SK-N-SH (cell line): Measurements from ENCODE around the gene NEK8. TPM values are rescaled to one million over a fixed set of nuclear protein-coding genes. Genes with fewer than 3 reads are reported as not detected.

Experiments used
- CTCF ChIA-PET: fragments of 300-600, 350-600 bp; formaldehyde crosslinking; extraction: SDS; loops from one replicate; lab custom pipeline; 2021; lab: Yijun Ruan, JAX
- POLR2A ChIA-PET: fragments of 350-600 bp; sonication (Branson Sonifier 250); formaldehyde crosslinking; extraction: SDS; loops from one replicate; lab custom pipeline; 2020; ENCODE audit warnings: antibody characterized with exemption, inconsistent platforms; lab: Yijun Ruan, JAX
- DNase-seq: peaks from one replicate; pipeline ENCODE4 v3.0.0; 2012
- H2AFZ ChIP-seq: fragments of 200-600 bp; sonication (generic); 2 replicates; pipeline ENCODE4 v1.8.1; 2016; ENCODE audit warnings: antibody characterized with exemption, mild to moderate bottlenecking, low read depth
- H3F3A ChIP-seq: fragments of 200-600 bp; sonication (generic); replicated peaks from 2 replicates; pipeline ENCODE3; 2016; ENCODE audit warnings: antibody characterized with exemption, mild to moderate bottlenecking; ENCODE audit not compliant: insufficient read depth
- H3K27ac ChIP-seq, 2 experiments: fragments of 200-500 bp in 1 of 2; fragments of 200-600 bp in 1 of 2; sonication (Bioruptor generic) in 1 of 2; sonication (generic), shearing (Covaris generic) in 1 of 2; 2 replicates each; pipeline versions ENCODE4 v1.5.1 to v1.6.1; 2014 to 2016; ENCODE audit warnings: low read depth in 2 of 2, inconsistent platforms in 1 of 2, low read length in 1 of 2, mild to moderate bottlenecking in 1 of 2, mixed read lengths in 1 of 2
- H3K27me3 ChIP-seq: fragments of 200-600 bp; sonication (generic), shearing (Covaris generic); 2 replicates; pipeline ENCODE4 v1.6.1; 2016; ENCODE audit warnings: mixed run types; ENCODE audit not compliant: insufficient read depth
- H3K36me3 ChIP-seq, 2 experiments: fragments of 200-500 bp in 1 of 2; fragments of 200-600 bp in 1 of 2; sonication (Bioruptor generic) in 1 of 2; sonication (generic) in 1 of 2; replicated peaks in 1 of 2; 2 replicates each; pipeline versions ENCODE3 to v1.5.1; 2014 to 2016; ENCODE audit warnings: low read length in 1 of 2, mild to moderate bottlenecking in 1 of 2; ENCODE audit not compliant: insufficient read depth in 2 of 2, control insufficient read depth in 1 of 2
- H3K4me1 ChIP-seq, 2 experiments: fragments of 200-500 bp in 1 of 2; fragments of 200-600 bp in 1 of 2; sonication (Bioruptor generic) in 1 of 2; sonication (generic), shearing (Covaris generic) in 1 of 2; 2 replicates each; pipeline versions ENCODE4 v1.5.1 to v1.6.1; 2014 to 2016; ENCODE audit warnings: low read depth in 1 of 2, low read length in 1 of 2, mixed run types in 1 of 2; ENCODE audit not compliant: insufficient read depth in 2 of 2, control insufficient read depth in 1 of 2
- H3K4me2 ChIP-seq: fragments of 200-600 bp; sonication (generic), shearing (Covaris generic); 2 replicates; pipeline ENCODE4 v1.6.1; 2017; ENCODE audit warnings: mixed run types
- H3K4me3 ChIP-seq, 2 experiments: fragments of 200-500 bp in 1 of 2; fragments of 200-600 bp in 1 of 2; sonication (Bioruptor generic) in 1 of 2; sonication (generic), shearing (Covaris generic) in 1 of 2; 2 replicates each; pipeline versions ENCODE4 v1.5.1 to v1.8.1; 2014 to 2016; ENCODE audit warnings: low read depth in 2 of 2, inconsistent platforms in 1 of 2, low read length in 1 of 2, mild to moderate bottlenecking in 1 of 2, mixed read lengths in 1 of 2, moderate library complexity in 1 of 2
- H3K79me2 ChIP-seq: fragments of 200-600 bp; sonication (generic); 2 replicates; pipeline ENCODE4 v1.8.1; 2017; ENCODE audit warnings: mild to moderate bottlenecking; ENCODE audit not compliant: insufficient read depth
- H3K9ac ChIP-seq: fragments of 200-600 bp; sonication (generic); 2 replicates; pipeline ENCODE4 v1.6.1; 2017; ENCODE audit warnings: mixed run types
- H3K9me2 ChIP-seq: fragments of 200-600 bp; sonication (generic); 2 replicates; pipeline ENCODE4 v1.6.1; 2017; ENCODE audit warnings: mixed run types
- H3K9me3 ChIP-seq: fragments of 200-600 bp; sonication (generic); 2 replicates; pipeline ENCODE4 v1.6.1; 2017; ENCODE audit warnings: mixed run types, mild to moderate bottlenecking, moderate library complexity
- H4K20me1 ChIP-seq: fragments of 200-600 bp; sonication (generic); 2 replicates; pipeline ENCODE4 v1.6.1; 2017; ENCODE audit warnings: mild to moderate bottlenecking, mixed run types; ENCODE audit not compliant: insufficient read depth
- ELF1 ChIP-seq: IDR thresholded peaks from 2 replicates; pipeline ENCODE4 v1.4.0; 2012
- EP300 ChIP-seq, 2 experiments: IDR thresholded peaks; 2 replicates each; pipeline versions ENCODE4 v1.4.0 to v1.6.1; 2012; ENCODE audit warnings: borderline replicate concordance in 1 of 2, low read depth in 1 of 2, low read length in 1 of 2
- FOSL2 ChIP-seq: IDR thresholded peaks from 2 replicates; pipeline ENCODE4 v1.4.0; 2012; ENCODE audit warnings: low read depth, mild to moderate bottlenecking, moderate library complexity, borderline replicate concordance
- MXI1 ChIP-seq: IDR thresholded peaks from 2 replicates; pipeline ENCODE4 v1.6.1; 2012; ENCODE audit warnings: mild to moderate bottlenecking, low read depth, low read length, improper control_type of control experiment
- NRF1 ChIP-seq: IDR thresholded peaks from 2 replicates; pipeline ENCODE4 v1.6.1; 2012; ENCODE audit warnings: low read depth, mild to moderate bottlenecking, low read length
- PBX3 ChIP-seq: IDR thresholded peaks from 2 replicates; pipeline ENCODE4; 2012
- POLR2AphosphoS5 ChIP-seq: IDR thresholded peaks from 2 replicates; pipeline ENCODE4 v1.6.1; 2012; ENCODE audit warnings: low read depth, low read length
- RFX5 ChIP-seq: IDR thresholded peaks from 2 replicates; pipeline ENCODE4 v1.6.1; 2012; ENCODE audit warnings: mild to moderate bottlenecking, improper control_type of control experiment, low read length
- SMC3 ChIP-seq: IDR thresholded peaks from 2 replicates; pipeline ENCODE4 v1.6.1; 2012; ENCODE audit warnings: low read depth, low read length, improper control_type of control experiment
- TEAD4 ChIP-seq: IDR thresholded peaks from 2 replicates; pipeline ENCODE4 v1.4.0; 2012; ENCODE audit warnings: mild to moderate bottlenecking, borderline replicate concordance; ENCODE audit not compliant: insufficient read depth
- YY1 ChIP-seq: IDR thresholded peaks from 2 replicates; pipeline ENCODE4 v1.4.0; 2012; ENCODE audit warnings: low read depth, mild to moderate bottlenecking
- WGBS: methylation state at CpG from one replicate; pipeline ENCODE4 v1.1.6; 2017; ENCODE audit warnings: low lambda C conversion rate; 5-methylcytosine and 5-hydroxymethylcytosine counted together
- polyA plus RNA-seq, 3 experiments: library from polyadenylated mRNA; depleted of rRNA; stranded (reverse); fragments of >200 nt; gene quantifications; 2 replicates each; pipeline ENCODE4 v1.2.3, GENCODE V29; 2012

NEK8 gene
- polyA plus RNA-seq, 1 of the 3 experiments (the other 2 are of a cell fraction): 6.0 TPM

- H3F3A ChIP-seq: peaks cover 22% of the 10 kb centered on the region
- ChIA-PET CTCF (interaction anchor here (0.9 kb wide), 1 partner anchor 36 kb away, joined by 4 read pairs; no protein-coding TSS in a partner anchor), POLR2A (no interaction called here)
- WGBS: 66% methylated on average over 3 of the region's 3 CpGs
- H3K4me2 ChIP-seq: no peak overlapping the region
- H3K4me1 ChIP-seq: peaks cover 0 to 2% of the 10 kb centered on the region in 2 experiments; a peak in 2 of 4 replicates
- no peaks in the 10 kb centered on the region for H3K9me3 ChIP-seq
- H2AFZ ChIP-seq: no peak overlapping the region
- H3K27me3 ChIP-seq: no peaks in the 10 kb centered on the region
- TF ChIP-seq RFX5: no peak
- no peak for DNase-seq
- H4K20me1 ChIP-seq: no peaks in the 10 kb centered on the region
- no peak overlapping the region for H3K9ac ChIP-seq
- no peaks in the 10 kb centered on the region for H3K36me3 ChIP-seq
- H3K27ac ChIP-seq: no peak overlapping the region
- no peak overlapping the region for H3K4me3 ChIP-seq
- no peaks in the 10 kb centered on the region for H3K9me2 ChIP-seq
- H3K79me2 ChIP-seq: peaks cover 9% of the 10 kb centered on the region; the same call in 1 of the 2 replicates
Observed at GRCh38 chr17:28714281-28714680, 14.3 kb upstream of the NEK8 start.

- Histone ChIP-seq H3K9ac (no peak overlapping the region), H3K36me3 (peaks cover 0 to under 1% of the 10 kb centered on the region in 2 experiments), H3F3A (peaks cover 19% of the 10 kb centered on the region), H3K27ac (no peak overlapping the region), H3K4me1 (peaks cover 0 to 2% of the 10 kb centered on the region in 2 experiments; a peak in 2 of 4 replicates), H4K20me1 (no peaks in the 10 kb centered on the region), H2AFZ (no peak overlapping the region), H3K9me2 (no peaks in the 10 kb centered on the region), H3K4me3 (no peak overlapping the region), H3K4me2 (no peak overlapping the region), H3K27me3 (no peaks in the 10 kb centered on the region), H3K79me2 (peaks cover 5% of the 10 kb centered on the region), H3K9me3 (no peaks in the 10 kb centered on the region)
- WGBS: 69% methylated on average over 1 of the region's 2 CpGs
- CTCF ChIA-PET: interaction anchor here (0.9 to 1.5 kb wide), 2 partner anchors 35 to 48 kb away, joined by 3 to 4 read pairs; no protein-coding TSS in a partner anchor
- TF ChIP-seq POLR2AphosphoS5 (no peak), NRF1 (no peak), PBX3 (no peak), YY1 (no peak), RFX5 (no peak), MXI1 (no peak), TEAD4 (no peak), ELF1 (no peak), EP300 (IDR thresholded peaks at IDR 0.05; ENCODE audit: borderline replicate concordance in 1 of 2, low read depth in 1 of 2, low read length in 1 of 2) (no peak), FOSL2 (no peak), SMC3 (no peak)
- POLR2A ChIA-PET: no interaction called here
- no peak for DNase-seq
Observed at GRCh38 chr17:28715217-28715616, 13.4 kb upstream of the NEK8 start.
